GM12801 (cell line): ENCODE measurements around the gene POMT2.

Source experiments
- CTCF ChIP-seq: IDR thresholded peaks from one replicate; pipeline ENCODE4 v1.5.1; 2011; ENCODE audit warnings: control low read depth; ENCODE audit not compliant: insufficient read length; ENCODE audit errors: extremely low read depth

POMT2 gene

GRCh38 chr14:77245820-77246219, 74.9 kb downstream of the POMT2 start:
- TF ChIP-seq CTCF: no peak

GRCh38 chr14:77243853-77244252, 76.8 kb downstream of the POMT2 start:
- TF ChIP-seq CTCF: no peak

- no peak for TF ChIP-seq CTCF
Observed at GRCh38 chr14:77242752-77243151, 77.9 kb downstream of the POMT2 start.

GRCh38 chr14:77241955-77242354, 78.7 kb downstream of the POMT2 start:
- no peak for TF ChIP-seq CTCF

GRCh38 chr14:77240336-77240915, 80.3 kb downstream of the POMT2 start:
- no peak for TF ChIP-seq CTCF

GRCh38 chr14:77239412-77239811, 81.3 kb downstream of the POMT2 start:
- no peak for TF ChIP-seq CTCF

- no peak for TF ChIP-seq CTCF
Observed at GRCh38 chr14:77238996-77239395, 81.7 kb downstream of the POMT2 start.

GRCh38 chr14:77238356-77238755, 82.3 kb downstream of the POMT2 start:
- TF ChIP-seq CTCF: no peak
